Measurements from ENCODE around the gene ATAD3C.
"Not testable (repeated sequence)": the region's sequence is repeated elsewhere in the genome, so short reads cannot be mapped to it uniquely, and the experiment has no call there.

ATAD3C gene

GRCh38 chr1:1411626-1412025, 37.9 kb upstream of the ATAD3C start:
- peaks cover 8% of the 10 kb centered on the region for H3K36me3 Mint-ChIP-seq
- peaks cover 5% of the 10 kb centered on the region for H3K27me3 Mint-ChIP-seq
- H3K4me3 Mint-ChIP-seq = no peak overlapping the region
- peaks cover 19% of the 10 kb centered on the region for H3K4me1 Mint-ChIP-seq
- no peaks in the 10 kb centered on the region for H3K9me3 Mint-ChIP-seq
- H3K27ac Mint-ChIP-seq = no peak overlapping the region
- no peak for DNase-seq
- CTCF ChIA-PET = no interaction called here

GRCh38 chr1:1412311-1412902, 37.1 kb upstream of the ATAD3C start:
- H3K27ac Mint-ChIP-seq, DNase-seq, H3K36me3 Mint-ChIP-seq, H3K4me3 Mint-ChIP-seq, H3K27me3 Mint-ChIP-seq, H3K9me3 Mint-ChIP-seq: not testable (repeated sequence)
- H3K4me1 Mint-ChIP-seq = peaks cover 16% of the 10 kb centered on the region
- CTCF ChIA-PET = interaction anchor here (1.3 kb wide), 1 partner anchor 29 kb away, joined by 4 read pairs; no protein-coding TSS in a partner anchor

DNA sequence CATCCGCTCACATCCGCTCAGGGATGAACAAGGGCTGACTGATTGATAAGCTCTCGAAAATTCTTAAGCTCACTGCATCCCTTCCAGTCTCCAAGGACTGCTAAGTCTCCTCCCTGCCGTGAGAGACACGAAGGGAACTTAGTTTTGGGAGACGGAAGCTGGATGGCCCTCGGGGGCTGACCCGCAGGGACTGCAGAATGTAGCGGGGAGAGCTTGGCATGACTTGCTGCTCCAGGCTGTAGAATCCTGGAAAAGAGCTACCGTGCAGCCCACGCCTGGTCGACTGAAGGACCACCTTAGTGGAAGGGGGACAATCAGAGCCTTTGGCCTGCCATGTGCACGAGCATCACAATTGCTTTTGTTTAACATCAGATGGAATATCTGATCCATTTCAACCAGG, 33.7 kb upstream of the ATAD3C start:
- CTCF ChIA-PET = interaction anchor here (1.2 to 1.3 kb wide), 2 partner anchors 8 to 23 kb away, joined by 3 to 4 read pairs; partner anchors contain the start of gene MRPL20

DNA sequence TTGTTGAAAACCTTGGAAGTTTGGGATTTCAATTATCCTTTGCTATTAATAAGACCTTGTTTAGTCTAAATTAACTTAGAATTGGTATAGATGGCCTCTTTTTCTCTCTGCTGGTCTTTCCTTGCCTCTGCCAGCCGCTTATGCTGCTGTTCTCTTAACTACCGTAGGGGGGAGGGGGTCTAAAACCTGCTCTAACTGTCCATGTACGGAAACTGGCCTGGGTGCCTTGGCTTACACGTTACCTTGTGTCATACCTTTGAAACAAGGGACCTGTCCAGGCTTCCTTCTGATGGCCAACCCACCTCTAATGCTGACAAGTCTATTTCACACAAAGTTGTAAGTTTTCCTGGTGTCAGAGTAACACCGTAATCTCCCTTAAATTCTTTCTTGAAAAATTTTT, 32.1 kb upstream of the ATAD3C start:
- peaks cover 39% of the 10 kb centered on the region for H3K27me3 Mint-ChIP-seq
- H3K4me1 Mint-ChIP-seq, H3K36me3 Mint-ChIP-seq, H3K27ac Mint-ChIP-seq, CTCF ChIA-PET, H3K4me3 Mint-ChIP-seq, H3K9me3 Mint-ChIP-seq, DNase-seq: not testable (repeated sequence)

More for the DNA sequence above, 33.7 kb upstream of the ATAD3C start:
- peaks cover 10% of the 10 kb centered on the region for H3K4me1 Mint-ChIP-seq
- no peaks in the 10 kb centered on the region for H3K9me3 Mint-ChIP-seq
- no peak overlapping the region for H3K27ac Mint-ChIP-seq
- H3K4me3 Mint-ChIP-seq = no peak overlapping the region
- H3K27me3 Mint-ChIP-seq = peaks cover 22% of the 10 kb centered on the region
- no peak for DNase-seq
- H3K36me3 Mint-ChIP-seq = no peaks in the 10 kb centered on the region

DNA sequence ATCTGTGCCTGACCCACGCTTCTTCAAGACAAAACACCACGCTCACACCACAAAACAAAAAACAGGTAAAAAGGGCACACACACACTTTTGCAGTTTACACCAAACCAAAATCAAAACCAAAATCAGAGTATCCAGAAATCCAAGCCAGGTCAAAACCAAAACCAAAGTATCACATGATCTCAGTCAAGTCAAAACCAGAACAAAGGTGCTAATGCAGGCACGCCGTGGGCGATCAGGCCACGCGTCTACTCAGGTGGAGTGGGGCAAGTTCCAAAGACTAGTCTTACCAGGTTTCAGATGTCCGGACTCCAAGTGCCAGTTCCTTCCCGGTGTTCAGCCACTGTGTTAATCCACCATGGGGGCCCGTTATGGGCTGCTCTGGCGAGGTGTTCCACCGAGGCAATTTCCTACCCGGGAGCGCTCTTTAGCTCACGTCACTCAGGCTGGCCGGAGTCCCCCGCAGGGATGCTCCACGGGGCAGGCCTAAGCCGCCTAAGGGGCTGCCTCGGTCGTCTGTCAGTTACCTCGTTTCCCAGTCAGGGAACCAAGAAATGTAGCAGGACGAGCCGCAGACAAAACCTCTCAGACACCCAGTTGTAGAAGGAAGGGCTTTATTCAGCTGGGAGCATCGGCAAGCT, 31.5 kb upstream of the ATAD3C start:
- H3K27ac Mint-ChIP-seq, H3K9me3 Mint-ChIP-seq, H3K4me3 Mint-ChIP-seq, H3K36me3 Mint-ChIP-seq, DNase-seq: not testable (repeated sequence)
- CTCF ChIA-PET = interaction anchor here (1.4 kb wide), 1 partner anchor 13 kb away, joined by 3 read pairs; no protein-coding TSS in a partner anchor
- Mint-ChIP-seq H3K27me3 (peaks cover 44% of the 10 kb centered on the region), H3K4me1 (peaks cover 14% of the 10 kb centered on the region)

GRCh38 chr1:1418464-1419362, 30.8 kb upstream of the ATAD3C start:
- H3K4me3 Mint-ChIP-seq = no peak overlapping the region
- H3K4me1 Mint-ChIP-seq = peaks cover 15% of the 10 kb centered on the region
- no peaks in the 10 kb centered on the region for H3K9me3 Mint-ChIP-seq
- H3K27me3 Mint-ChIP-seq = peaks cover 48% of the 10 kb centered on the region
- no peaks in the 10 kb centered on the region for H3K36me3 Mint-ChIP-seq
- H3K27ac Mint-ChIP-seq = no peak overlapping the region
- CTCF ChIA-PET = interaction anchor here (1.4 kb wide), 1 partner anchor 12 kb away, joined by 3 read pairs; no protein-coding TSS in a partner anchor
- no peak for DNase-seq

DNA sequence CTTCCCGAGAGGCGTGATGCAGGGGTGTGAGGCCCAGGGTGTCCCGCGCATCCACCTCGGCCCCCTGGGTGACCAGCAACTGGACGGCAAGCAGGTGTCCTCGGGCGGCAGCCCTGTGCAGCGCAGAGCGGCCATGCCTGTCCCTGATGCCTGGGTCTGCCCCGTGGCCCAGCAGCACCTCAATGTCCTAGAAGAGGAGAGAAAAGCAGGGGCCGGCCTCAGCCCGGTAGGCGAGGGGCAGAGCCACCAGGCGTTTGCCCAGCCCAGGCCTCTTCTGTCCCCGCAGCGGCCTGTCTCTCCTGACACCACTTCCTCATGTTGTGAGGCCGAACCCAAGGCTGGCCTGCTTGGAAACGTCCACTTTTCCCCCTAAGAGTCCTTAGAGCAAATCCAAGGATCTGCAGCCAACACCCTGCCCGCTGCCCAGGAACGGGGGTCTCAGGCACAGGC, 30.1 kb upstream of the ATAD3C start:
- Mint-ChIP-seq H3K27ac (no peak overlapping the region), H3K27me3 (peaks cover 52% of the 10 kb centered on the region), H3K36me3 (no peaks in the 10 kb centered on the region), H3K4me1 (peaks cover 15% of the 10 kb centered on the region), H3K9me3 (no peaks in the 10 kb centered on the region), H3K4me3 (no peak overlapping the region)
- CTCF ChIA-PET = interaction anchor here (1.4 kb wide), 1 partner anchor 12 kb away, joined by 3 read pairs; no protein-coding TSS in a partner anchor
- no peak for DNase-seq

GRCh38 chr1:1419813-1420653, 29.5 kb upstream of the ATAD3C start:
- CTCF ChIA-PET = no interaction called here

GRCh38 chr1:1420654-1421141, 28.8 kb upstream of the ATAD3C start:
- no peaks in the 10 kb centered on the region for H3K36me3 Mint-ChIP-seq
- peaks cover 61% of the 10 kb centered on the region for H3K27me3 Mint-ChIP-seq
- H3K9me3 Mint-ChIP-seq = no peaks in the 10 kb centered on the region
- DNase-seq = no peak
- no peak overlapping the region for H3K4me3 Mint-ChIP-seq
- H3K27ac Mint-ChIP-seq = no peak overlapping the region
- H3K4me1 Mint-ChIP-seq = peaks cover 15% of the 10 kb centered on the region
- CTCF ChIA-PET = interaction anchor here (1.1 kb wide), 1 partner anchor 21 kb away, joined by 3 read pairs; no protein-coding TSS in a partner anchor

More at GRCh38 chr1:1419813-1420653, 29.5 kb upstream of the ATAD3C start:
- Mint-ChIP-seq H3K9me3 (no peaks in the 10 kb centered on the region), H3K4me1 (peaks cover 15% of the 10 kb centered on the region), H3K36me3 (no peaks in the 10 kb centered on the region), H3K4me3 (no peak overlapping the region), H3K27ac (no peak overlapping the region), H3K27me3 (peaks cover 58% of the 10 kb centered on the region)
- no peak for DNase-seq

- DNase-seq = no peak
- no peak within 1 kb of the TSS for H3K4me3 Mint-ChIP-seq
- H3K9me3 Mint-ChIP-seq = no peaks in the 10 kb centered on the region
- CTCF ChIA-PET = interaction anchor here (1.1 kb wide), 1 partner anchor 21 kb away, joined by 3 read pairs; no protein-coding TSS in a partner anchor
- peaks cover 65% of the 10 kb centered on the region for H3K27me3 Mint-ChIP-seq
- H3K27ac Mint-ChIP-seq = no peak within 1 kb of the TSS
- peaks cover 15% of the 10 kb centered on the region for H3K4me1 Mint-ChIP-seq
- H3K36me3 Mint-ChIP-seq = no peaks in the 10 kb centered on the region
These were observed 28.2 kb upstream of the ATAD3C start, which contains the start of gene ANKRD65 for GRCh38 chr1:1421147-1421906. Gene ANKRD65, minus strand, starts transcription at chr1:1421276. Its CDS starts 271 bp downstream, at chr1:1421005.

DNA sequence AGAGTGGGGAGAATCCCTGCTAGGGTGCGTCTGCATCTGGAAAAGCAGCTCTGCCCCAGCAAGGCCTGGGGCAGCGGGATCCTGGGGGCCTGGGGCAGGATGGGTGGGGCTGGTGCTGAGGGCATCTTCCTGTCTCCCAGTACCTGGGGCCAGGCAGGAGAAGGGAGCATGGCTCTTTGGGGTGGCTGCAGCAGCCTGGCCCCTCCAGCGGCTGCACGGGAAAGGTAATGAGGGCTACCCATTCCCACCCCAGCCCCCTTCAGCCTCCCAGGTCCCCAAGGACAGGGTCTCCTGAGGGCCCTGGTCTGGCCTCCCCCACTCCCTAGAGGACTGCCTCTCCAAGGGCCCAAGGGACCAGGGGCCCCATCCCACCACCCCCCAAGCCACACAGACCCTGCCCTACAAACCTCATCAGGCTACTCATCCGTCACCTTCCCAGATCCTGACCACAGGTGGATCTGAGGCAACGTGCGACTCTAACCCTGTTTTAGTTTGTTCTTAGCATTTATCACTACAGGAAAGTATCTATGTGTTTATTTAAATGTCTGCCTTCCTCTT, 27.5 kb upstream of the ATAD3C start:
- DNase-seq = no peak
- Mint-ChIP-seq H3K4me3 (no peak overlapping the region), H3K9me3 (no peaks in the 10 kb centered on the region), H3K27ac (no peak overlapping the region), H3K4me1 (peaks cover 15% of the 10 kb centered on the region), H3K36me3 (no peaks in the 10 kb centered on the region), H3K27me3 (peaks cover 72% of the 10 kb centered on the region)
- CTCF ChIA-PET = interaction anchor here (0.6 kb wide), 1 partner anchor 8 kb away, joined by 3 read pairs; no protein-coding TSS in a partner anchor

- Mint-ChIP-seq H3K9me3 (no peaks in the 10 kb centered on the region), H3K27me3 (peaks cover 75% of the 10 kb centered on the region), H3K27ac (no peak overlapping the region), H3K4me3 (no peak overlapping the region), H3K4me1 (peaks cover 14% of the 10 kb centered on the region), H3K36me3 (no peaks in the 10 kb centered on the region)
- no peak for DNase-seq
- CTCF ChIA-PET = interaction anchor here (0.6 kb wide), 1 partner anchor 9 kb away, joined by 3 read pairs; no protein-coding TSS in a partner anchor
These were observed 26.8 kb upstream of the ATAD3C start for GRCh38 chr1:1422465-1423244.
